WERI-Rb-1 (cell line): ENCODE results near the gene GPAM.

Experiments
- DNase-seq: peaks from one replicate; pipeline ENCODE4 v3.0.0-alpha.2; 2020
- H3K27ac ChIP-seq: fragments of 250-450 bp; sonication (Bioruptor Pico); 2 replicates; pipeline ENCODE4 v1.5.1; 2020; ENCODE audit warnings: mild to moderate bottlenecking, moderate library complexity
- H3K27me3 ChIP-seq: fragments of 250-450 bp; sonication (Bioruptor Pico); 2 replicates; pipeline ENCODE4 v1.5.1; 2021; ENCODE audit warnings: mild to moderate bottlenecking, low read depth, moderate library complexity; ENCODE audit not compliant: insufficient read depth, severe bottlenecking
- H3K36me3 ChIP-seq: fragments of 250-450 bp; sonication (Bioruptor Pico); 2 replicates; pipeline ENCODE4 v1.5.1; 2020; ENCODE audit warnings: mild to moderate bottlenecking, moderate library complexity
- H3K4me3 ChIP-seq: 2 replicates; pipeline ENCODE4 v1.5.1; 2011; ENCODE audit warnings: low read depth, mild to moderate bottlenecking, control low read depth, low read length
- H3K9me3 ChIP-seq: fragments of 250-450 bp; sonication (Bioruptor Pico); 2 replicates; pipeline ENCODE4 v1.5.1; 2021; ENCODE audit warnings: mild to moderate bottlenecking, moderate library complexity; ENCODE audit not compliant: severe bottlenecking
- TF ChIP-seq, protein P1 (sequence below): IDR thresholded peaks from 2 replicates; pipeline ENCODE4 v1.5.1; 2011; ENCODE audit warnings: low read depth, mild to moderate bottlenecking, control low read depth, inconsistent platforms, low read length

Gene GPAM

DNA sequence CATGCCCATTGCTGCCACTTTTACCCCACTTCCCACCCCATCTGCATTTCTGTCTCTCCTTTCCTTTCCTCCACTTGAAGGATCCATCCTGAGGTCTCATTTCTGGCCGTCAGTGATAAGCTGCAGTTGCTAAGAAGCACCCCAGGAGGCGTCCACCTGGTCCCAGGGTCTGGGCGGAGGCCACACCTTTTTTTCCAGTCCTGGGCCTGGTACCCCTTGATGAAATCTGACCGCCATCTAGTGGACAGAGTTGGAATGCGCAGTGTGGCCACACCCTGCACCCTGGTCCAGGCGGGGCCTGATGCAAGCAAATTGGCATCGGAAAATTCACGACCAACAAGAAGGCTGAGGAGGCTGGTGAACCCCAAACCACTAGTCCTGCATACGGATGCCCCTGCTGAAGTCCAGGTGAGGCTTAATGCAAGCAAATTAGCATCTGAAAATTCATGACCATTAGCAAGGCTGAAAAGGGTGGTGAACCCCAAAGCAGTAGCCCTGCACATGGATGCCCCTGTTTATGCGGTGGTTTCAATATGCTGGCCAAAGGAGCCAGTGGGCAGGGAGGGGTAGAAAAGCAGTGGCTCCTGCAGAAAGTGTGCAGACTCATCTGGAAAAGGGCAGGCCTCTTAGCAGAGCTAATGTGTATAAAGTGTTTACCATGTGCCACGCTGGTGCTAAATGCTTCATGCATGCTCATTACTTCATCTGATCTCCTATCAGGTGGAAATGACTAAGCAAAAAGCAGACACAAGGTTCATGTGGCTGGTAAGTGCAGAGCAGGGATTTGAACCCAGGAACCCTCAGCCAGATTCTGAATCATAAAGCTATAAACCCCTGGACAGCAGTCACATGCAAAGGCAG lies 43.2 kb downstream of the GPAM start:
- TF ChIP-seq, protein P1, sequence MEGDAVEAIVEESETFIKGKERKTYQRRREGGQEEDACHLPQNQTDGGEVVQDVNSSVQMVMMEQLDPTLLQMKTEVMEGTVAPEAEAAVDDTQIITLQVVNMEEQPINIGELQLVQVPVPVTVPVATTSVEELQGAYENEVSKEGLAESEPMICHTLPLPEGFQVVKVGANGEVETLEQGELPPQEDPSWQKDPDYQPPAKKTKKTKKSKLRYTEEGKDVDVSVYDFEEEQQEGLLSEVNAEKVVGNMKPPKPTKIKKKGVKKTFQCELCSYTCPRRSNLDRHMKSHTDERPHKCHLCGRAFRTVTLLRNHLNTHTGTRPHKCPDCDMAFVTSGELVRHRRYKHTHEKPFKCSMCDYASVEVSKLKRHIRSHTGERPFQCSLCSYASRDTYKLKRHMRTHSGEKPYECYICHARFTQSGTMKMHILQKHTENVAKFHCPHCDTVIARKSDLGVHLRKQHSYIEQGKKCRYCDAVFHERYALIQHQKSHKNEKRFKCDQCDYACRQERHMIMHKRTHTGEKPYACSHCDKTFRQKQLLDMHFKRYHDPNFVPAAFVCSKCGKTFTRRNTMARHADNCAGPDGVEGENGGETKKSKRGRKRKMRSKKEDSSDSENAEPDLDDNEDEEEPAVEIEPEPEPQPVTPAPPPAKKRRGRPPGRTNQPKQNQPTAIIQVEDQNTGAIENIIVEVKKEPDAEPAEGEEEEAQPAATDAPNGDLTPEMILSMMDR: peak; percentile 89
- Histone ChIP-seq H3K27ac (no peak overlapping the region), H3K27me3 (no peaks in the 10 kb centered on the region), H3K4me3 (no peak overlapping the region), H3K36me3 (no peaks in the 10 kb centered on the region), H3K9me3 (no peaks in the 10 kb centered on the region)
- DNase-seq: peak; percentile 91

DNA sequence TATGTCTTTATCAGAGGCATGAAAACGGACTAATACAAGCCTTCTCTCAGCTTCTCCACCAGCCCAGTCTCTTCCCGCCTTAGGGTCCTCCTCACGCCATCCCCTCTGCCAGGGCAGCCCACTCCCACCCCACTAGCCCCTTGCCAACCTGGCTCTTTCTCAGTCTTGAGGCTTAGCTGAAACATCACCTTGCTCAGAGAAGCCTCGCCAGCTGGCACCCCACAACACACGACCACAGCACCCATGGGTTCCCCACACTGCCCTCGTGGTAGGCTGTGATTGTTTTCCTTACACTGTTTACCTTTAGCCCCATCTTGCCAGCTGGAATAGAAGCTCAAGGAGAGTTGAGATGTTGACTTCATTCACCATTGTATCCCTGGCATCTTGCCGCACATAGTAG lies 44.4 kb downstream of the GPAM start:
- Histone ChIP-seq H3K36me3 (no peaks in the 10 kb centered on the region), H3K9me3 (no peaks in the 10 kb centered on the region), H3K27me3 (no peaks in the 10 kb centered on the region), H3K27ac (no peak overlapping the region), H3K4me3 (no peak overlapping the region)
- TF ChIP-seq, protein P1: no peak
- DNase-seq: no peak

DNA sequence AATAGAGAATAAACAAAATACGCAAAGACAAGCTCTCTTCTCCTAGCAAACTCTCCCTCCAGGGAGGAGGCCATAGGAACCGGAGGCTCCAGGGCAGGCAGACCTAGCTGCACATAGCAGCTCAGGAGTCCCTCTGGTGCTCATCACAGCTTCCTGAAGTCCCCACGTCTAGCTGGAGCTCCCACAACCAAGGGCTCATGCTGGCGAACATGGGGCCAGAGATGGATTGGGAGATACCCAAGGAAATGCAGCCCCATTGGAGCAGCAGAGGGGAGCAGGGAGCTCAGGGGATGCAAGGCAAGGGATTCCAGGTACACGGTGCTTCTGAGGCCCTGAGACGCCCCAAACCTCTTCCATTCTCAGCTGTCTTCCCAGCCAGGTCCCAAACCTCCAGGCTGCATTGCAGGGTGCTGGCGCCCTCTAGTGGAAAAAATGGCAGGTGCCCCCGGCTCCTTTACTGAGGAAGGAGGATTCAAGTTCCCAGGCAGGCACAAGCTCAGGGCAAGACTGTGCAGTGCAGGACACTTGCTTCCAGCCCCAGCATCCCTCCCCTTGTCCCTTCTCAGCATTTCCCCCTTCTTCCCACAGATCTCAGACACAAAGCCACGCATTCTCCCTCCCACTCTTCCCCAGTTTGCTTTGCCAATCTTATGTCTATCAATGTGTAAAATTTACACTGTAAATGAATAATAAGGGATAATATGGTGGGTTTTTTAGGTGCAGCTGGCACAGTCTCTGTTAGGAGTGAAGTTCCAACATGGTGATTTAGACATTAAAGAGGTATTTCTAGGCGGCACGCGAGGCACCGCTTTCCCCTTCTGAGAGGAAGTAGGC lies 46.2 kb downstream of the GPAM start:
- Histone ChIP-seq H3K27me3 (no peaks in the 10 kb centered on the region), H3K27ac (no peak overlapping the region), H3K9me3 (no peaks in the 10 kb centered on the region), H3K4me3 (no peak overlapping the region), H3K36me3 (no peaks in the 10 kb centered on the region)
- TF ChIP-seq, protein P1: peak; percentile 89
- peak; percentile 84 for DNase-seq

DNA sequence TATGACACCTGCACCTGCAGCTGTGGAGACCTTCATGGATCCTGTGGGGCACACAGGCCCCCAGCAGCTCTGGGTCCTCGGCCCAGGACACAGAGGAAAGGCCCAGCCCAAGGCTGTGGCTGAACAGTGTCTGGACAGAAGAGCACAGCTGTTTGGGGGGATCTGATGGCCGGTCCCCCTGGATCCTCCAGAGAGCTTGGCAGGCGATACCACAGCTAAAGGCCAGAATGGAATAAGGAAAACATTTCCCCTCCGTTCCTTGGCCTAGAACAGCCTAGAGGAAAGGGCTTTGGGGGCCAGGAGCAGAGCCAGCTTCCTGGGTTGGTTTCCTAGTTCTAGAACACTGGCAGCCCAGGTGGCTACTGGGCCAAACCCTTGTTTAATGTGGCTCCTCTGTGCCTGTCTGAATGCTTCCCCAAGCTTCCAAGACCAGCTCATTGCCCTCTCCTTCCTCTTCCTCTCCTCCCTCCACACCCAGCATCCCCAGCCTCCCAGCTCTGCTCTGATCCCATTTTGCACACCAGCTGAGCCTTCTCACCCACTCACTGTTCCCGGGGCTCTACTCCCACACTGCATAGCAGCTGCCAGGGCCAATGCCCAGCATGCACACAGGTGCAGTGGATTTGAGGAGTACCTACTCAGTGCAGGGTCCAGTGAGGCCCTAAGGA lies 46.9 kb downstream of the GPAM start:
- no peak overlapping the region for H3K27ac ChIP-seq
- no peaks in the 10 kb centered on the region for H3K9me3 ChIP-seq
- TF ChIP-seq, protein P1: no peak
- H3K27me3 ChIP-seq: no peaks in the 10 kb centered on the region
- H3K4me3 ChIP-seq: no peak overlapping the region
- DNase-seq: no peak
- H3K36me3 ChIP-seq: no peaks in the 10 kb centered on the region

DNA sequence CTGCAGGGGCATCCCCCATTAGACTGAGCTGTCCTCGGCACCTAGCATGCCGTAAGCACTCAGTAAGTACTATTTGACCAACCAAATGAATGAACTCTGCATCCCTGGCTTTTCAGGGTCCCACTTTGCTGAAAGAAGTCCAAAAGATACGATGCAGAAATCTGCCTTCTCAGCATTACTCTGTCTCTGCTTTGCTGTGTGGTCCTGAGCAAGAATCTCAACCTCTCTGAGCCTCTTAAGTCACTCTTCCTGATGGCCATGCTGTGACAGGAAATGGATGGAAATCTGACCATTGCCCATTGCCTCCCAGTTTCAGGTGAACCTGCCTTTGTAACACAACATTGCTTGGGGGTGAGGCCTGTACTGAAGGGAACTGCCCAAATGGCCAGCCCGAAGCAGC lies 48.0 kb downstream of the GPAM start:
- H3K36me3 ChIP-seq: no peaks in the 10 kb centered on the region
- H3K9me3 ChIP-seq: no peaks in the 10 kb centered on the region
- H3K4me3 ChIP-seq: no peak overlapping the region
- no peak for DNase-seq
- no peak overlapping the region for H3K27ac ChIP-seq
- TF ChIP-seq, protein P1: no peak
- H3K27me3 ChIP-seq: no peaks in the 10 kb centered on the region
